Esophagus squamous epithelium (tissue), 5 donors: ENCODE measurements around the gene TMED3. TPM values are rescaled to one million over a fixed set of nuclear protein-coding genes. Genes with fewer than 3 reads are reported as not detected.

Experiments used
- DNase-seq: peaks from one replicate; lab custom pipeline; 2025; lab: John Stamatoyannopoulos, UW
- H3K27ac ChIP-seq, 4 donors: fragments of 200-600 bp; sonication (generic); one replicate each; pipeline ENCODE4 v1.5.1; 2016 to 2019; ENCODE audit warnings: mild to moderate bottlenecking in 1 of 4
- H3K27me3 ChIP-seq, 4 donors: fragments of 200-600 bp; sonication (generic); 1 replicate in 3 of 4; 2 replicates in 1 of 4; pipeline versions ENCODE4 v1.5.1 to v1.6.0; 2017 to 2021; ENCODE audit warnings: antibody characterized with exemption in 1 of 4
- H3K36me3 ChIP-seq, 3 donors: fragments of 200-600 bp; sonication (generic); one replicate each; pipeline ENCODE4 v1.5.1; 2016 to 2019
- H3K4me1 ChIP-seq, 3 donors: fragments of 200-600 bp; sonication (generic); one replicate each; pipeline ENCODE4 v1.5.1; 2017 to 2019
- H3K4me3 ChIP-seq, 4 donors: fragments of 200-600 bp; sonication (generic); 1 replicate in 3 of 4; 2 replicates in 1 of 4; pipeline ENCODE4 v1.5.1; 2016 to 2019; ENCODE audit warnings: mild to moderate bottlenecking in 2 of 4, moderate library complexity in 1 of 4
- H3K9me3 ChIP-seq, 3 donors: fragments of 200-600 bp; sonication (generic); one replicate each; pipeline ENCODE4 v1.5.1; 2016 to 2019
- CTCF ChIP-seq, 6 experiments: fragments of 450-650 bp in 4 of 6; fragments of 200-600 bp in 2 of 6; sonication (generic) in 2 of 6; IDR thresholded peaks; one replicate each; pipeline ENCODE4 v1.5.1; 2016 to 2019; ENCODE audit warnings: antibody characterized with exemption in 6 of 6, mild to moderate bottlenecking in 4 of 6, moderate library complexity in 4 of 6
- POLR2A ChIP-seq, 4 donors: fragments of 450-650 bp; IDR thresholded peaks; one replicate each; pipeline ENCODE4 v1.6.1; 2017; ENCODE audit warnings: antibody characterized with exemption in 4 of 4, mild to moderate bottlenecking in 4 of 4, moderate library complexity in 3 of 4
- WGBS, 2 donors: methylation state at CpG; one replicate each; pipeline ENCODE4 v1.1.5; 2018; 5-methylcytosine and 5-hydroxymethylcytosine counted together
- intact Hi-C: fragments of 100-400 bp; cut with DNase I; formaldehyde crosslinking; loops from one replicate; pipeline ENCODE4 v1.15.0; 2022
- total RNA-seq, 4 donors: library from RNA; depleted of rRNA; stranded (reverse); fragments of >200 nt; gene quantifications; one replicate each; pipeline ENCODE4 v1.1.0, GENCODE V29; 2016
- donor health status: DM: yes; HTN: yes; CAD: no.

TMED3 gene
- total RNA-seq, 4 donors from 2014 or later: 111 to 171 (median 141) TPM

GRCh38 chr15:79371591-79371990 is 60.7 kb downstream of the TMED3 start:
- TF ChIP-seq POLR2A (IDR thresholded peaks at IDR 0.05): no peak
- TF ChIP-seq CTCF (IDR thresholded peaks at IDR 0.05): no peak
- no peak overlapping the region for H3K27ac ChIP-seq
- WGBS, 2 donors: 85 to 94% methylated on average over 1 of the region's 1 CpG
- no peaks in the 10 kb centered on the region for H3K36me3 ChIP-seq
- DNase-seq: no peak
- no peaks in the 10 kb centered on the region for H3K4me1 ChIP-seq
- no peak overlapping the region for H3K4me3 ChIP-seq
- no peaks in the 10 kb centered on the region for H3K9me3 ChIP-seq
- no peaks in the 10 kb centered on the region for H3K27me3 ChIP-seq
- intact Hi-C loops: no loop called here

- intact Hi-C loops: no loop called here
- DNase-seq: no peak
- 70 to 79% methylated on average over 2 of the region's 2 CpGs for WGBS, 2 donors
- TF ChIP-seq POLR2A (IDR thresholded peaks at IDR 0.05) (no peak), CTCF (IDR thresholded peaks at IDR 0.05) (no peak)
- no peak overlapping the region for H3K27ac ChIP-seq
- no peaks in the 10 kb centered on the region for H3K4me1 ChIP-seq
- H3K4me3 ChIP-seq: no peak overlapping the region
- H3K36me3 ChIP-seq: no peaks in the 10 kb centered on the region
- no peaks in the 10 kb centered on the region for H3K27me3 ChIP-seq
- H3K9me3 ChIP-seq: no peaks in the 10 kb centered on the region
Measured at GRCh38 chr15:79372428-79372827, 61.5 kb downstream of the TMED3 start.

Other genes with a start within 250 kb of the TMED3 start
- gene RASGRF1, start 220.3 kb upstream of the TMED3 start, total RNA-seq: under 1 TPM in 1 of 4 donors, not detected in 3; 0.23 TPM
- gene ANKRD34C, start 28.4 kb upstream of the TMED3 start, total RNA-seq: not detected
- gene MINAR1, start 121.2 kb downstream of the TMED3 start, total RNA-seq: under 1 TPM; 0.03 to 0.38 (median 0.17) TPM